NK-92 treated with Interleukin-12 subunit alpha and Interleukin-12 subunit beta, amount 100 ng/mL, for 24 hours (cell line): ENCODE data around the gene UNC13C.
"Not testable (repeated sequence)": the region's sequence is repeated elsewhere in the genome, so short reads cannot be mapped to it uniquely, and the experiment has no call there.

Source experiments
- DNase-seq: peaks from one replicate; lab custom pipeline; 2025; lab: John Stamatoyannopoulos, UW

UNC13C gene

DNA sequence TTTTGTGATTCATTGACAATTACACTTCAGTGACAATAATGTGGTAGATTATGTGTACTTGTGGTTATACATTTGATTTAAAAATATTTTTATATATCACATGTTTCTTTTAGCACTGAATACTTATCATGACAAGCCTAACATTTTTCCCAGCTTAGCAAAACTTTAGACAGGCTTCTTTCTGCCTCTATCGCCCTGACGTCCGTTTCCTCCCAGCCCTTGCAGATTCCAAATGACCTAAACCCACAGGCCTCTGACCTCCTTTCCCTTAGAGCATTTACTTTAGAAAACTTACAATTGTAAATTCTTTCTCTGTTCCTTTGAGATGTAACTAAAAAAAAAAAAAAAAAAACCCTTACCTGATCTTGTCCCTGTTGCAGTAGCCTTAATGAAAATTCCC lies 326.1 kb downstream of the UNC13C start:
- DNase-seq = no peak

GRCh38 chr15:54305138-54305537 lies 326.9 kb downstream of the UNC13C start:
- DNase-seq = no peak

DNA sequence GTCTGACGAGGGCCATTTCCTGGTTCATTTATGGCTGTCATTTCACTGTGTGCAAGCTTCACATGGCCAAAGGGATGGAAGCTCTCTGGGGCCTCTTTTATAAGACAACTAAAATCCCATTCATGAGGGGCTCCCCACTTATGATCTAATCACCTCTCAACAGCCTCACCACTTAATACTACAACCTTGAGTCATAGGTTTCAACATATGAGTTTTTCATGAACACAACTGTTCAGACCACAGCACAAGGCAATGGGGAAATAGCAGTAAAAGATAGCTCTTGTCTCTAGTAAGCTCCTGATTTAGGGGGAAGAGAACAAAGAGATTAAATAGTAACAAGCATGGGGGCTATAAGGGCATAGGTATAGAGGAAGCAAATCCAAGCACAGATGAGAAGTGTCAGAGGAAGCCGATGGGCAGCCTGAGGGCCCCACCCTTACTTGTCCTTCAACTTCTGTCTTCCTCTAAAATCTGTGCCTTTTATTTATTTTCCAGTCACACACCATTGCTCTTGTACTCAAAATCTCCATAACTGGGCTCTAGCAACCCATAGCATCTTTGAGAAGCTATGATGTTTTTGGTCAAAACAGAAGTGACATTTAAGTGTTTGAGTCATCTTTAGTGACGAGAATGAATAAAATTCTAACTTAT lies 329.1 kb downstream of the UNC13C start:
- no peak for DNase-seq

DNA sequence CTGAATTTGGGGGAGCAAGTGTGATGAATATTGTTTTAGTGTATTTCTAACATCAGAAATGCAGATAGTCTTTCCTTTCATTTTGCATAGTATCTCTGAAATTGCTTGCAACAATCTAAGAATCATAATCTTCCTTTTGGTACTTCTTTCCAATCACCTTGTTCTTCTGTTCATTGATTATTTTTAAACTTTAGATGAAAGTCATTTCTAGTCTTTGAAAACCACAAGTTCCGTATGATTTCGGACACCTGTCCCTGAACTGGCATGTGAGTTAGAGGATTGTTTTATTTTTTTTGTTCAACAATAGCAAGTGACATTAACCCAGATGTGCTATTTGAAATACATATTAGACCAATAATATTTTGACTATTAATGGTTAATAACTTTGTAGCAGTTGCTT lies 329.7 kb downstream of the UNC13C start:
- DNase-seq = no peak

DNA sequence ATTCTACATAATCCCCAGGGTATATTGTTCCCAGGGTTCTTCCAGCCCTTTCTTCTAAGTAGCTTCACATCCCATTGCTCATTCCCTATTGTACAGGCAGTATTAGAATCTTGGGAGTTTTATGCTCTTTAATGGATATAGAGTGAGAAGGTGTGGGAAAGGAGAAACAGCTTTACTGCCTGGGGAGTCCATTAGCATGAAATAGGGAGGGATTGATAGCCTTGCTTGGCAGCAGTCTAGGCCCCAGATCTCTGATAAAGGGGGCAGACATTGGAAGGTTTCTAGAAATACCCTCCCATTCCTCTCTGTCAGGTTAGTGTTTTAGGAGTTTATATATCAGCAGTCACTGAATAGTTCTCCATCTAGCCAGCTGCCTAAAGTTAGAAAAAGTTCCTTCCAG lies 334.3 kb downstream of the UNC13C start:
- DNase-seq = no peak

GRCh38 chr15:54321426-54321825 lies 343.2 kb downstream of the UNC13C start:
- DNase-seq = no peak

- no peak for DNase-seq
Observed at GRCh38 chr15:54322341-54322740, 344.1 kb downstream of the UNC13C start.

- DNase-seq = no peak
Observed at GRCh38 chr15:54345301-54345700, 367.1 kb downstream of the UNC13C start.

DNA sequence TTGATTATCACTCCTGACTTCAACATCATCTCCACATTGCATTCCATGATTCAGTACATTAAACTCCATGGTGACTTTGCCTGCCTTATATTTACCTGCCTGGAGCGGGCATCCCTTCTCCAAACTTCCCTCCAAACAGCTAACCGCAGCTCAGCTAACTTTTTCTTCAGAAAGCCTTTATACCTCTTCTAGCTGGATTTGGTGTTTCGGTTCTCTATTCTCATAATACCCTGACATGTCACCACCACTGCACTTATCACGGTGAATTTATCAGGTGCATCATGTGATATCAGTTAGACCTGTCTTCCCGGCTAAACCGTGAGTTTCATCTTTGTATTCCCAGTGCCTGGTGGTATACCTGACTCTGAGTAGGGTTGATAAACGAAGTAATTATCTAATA lies 367.6 kb downstream of the UNC13C start:
- no peak for DNase-seq

GRCh38 chr15:54347082-54347827 lies 369.0 kb downstream of the UNC13C start:
- DNase-seq = no peak

DNA sequence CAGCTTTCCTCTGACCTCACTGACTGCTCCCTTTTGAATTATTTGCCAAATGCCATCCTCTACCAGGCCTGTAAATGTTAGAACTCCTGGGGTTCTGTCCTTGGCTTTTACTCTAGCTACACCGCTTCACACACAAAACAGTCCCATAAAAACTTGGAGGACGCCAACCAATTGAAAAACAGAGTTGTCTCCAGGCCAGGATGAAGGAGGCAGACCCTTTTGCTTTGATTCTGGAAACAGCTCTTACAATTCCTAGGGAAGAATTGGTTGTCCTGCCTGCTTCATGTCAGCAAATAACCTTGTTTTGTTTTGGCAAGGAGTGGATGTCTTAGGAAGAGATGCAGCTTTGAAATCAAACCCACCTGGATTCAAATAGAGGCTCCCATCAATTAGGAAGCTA lies 375.5 kb downstream of the UNC13C start:
- DNase-seq = no peak

- DNase-seq = no peak
Observed at GRCh38 chr15:54354341-54354740, 376.1 kb downstream of the UNC13C start.

DNA sequence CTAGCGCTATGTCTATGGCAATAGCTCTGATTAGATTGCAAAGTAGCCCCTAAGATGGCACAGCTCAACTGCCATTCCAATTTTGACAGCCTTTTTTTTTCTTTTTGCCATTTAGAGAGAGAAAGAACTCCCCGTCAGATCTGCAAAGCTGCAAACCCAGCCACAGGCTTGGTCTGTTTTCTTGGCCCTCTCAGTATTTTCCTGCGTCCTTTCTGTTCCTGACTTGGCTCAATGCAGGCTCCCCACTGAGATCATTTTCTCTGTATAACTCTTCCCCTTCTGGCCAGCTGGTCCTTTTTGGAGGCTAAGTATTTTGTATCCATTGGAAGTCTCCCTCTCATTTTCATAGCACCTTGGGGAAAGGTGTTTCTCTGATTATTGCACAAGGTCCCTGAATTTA lies 386.7 kb downstream of the UNC13C start:
- no peak for DNase-seq

DNA sequence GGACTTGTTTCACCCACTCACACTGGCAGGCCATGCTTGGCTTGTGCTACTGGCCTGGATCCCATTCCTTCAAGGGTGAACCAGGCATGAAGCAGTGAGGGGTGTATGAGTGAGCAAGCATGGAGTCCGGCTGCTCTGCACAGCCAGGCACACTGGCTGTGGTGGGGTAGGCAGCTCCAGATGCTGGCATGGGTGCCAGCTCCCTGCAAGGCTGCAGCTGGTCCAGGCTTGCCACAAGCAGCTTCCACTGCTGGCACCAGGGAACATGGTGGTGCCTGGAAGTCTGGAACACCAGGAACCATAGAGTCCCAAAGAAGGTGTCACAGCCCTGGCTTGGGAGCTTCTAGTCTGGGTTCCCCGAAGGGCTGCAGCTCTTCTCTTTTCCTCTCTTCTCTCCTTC lies 395.1 kb downstream of the UNC13C start:
- no peak for DNase-seq

DNA sequence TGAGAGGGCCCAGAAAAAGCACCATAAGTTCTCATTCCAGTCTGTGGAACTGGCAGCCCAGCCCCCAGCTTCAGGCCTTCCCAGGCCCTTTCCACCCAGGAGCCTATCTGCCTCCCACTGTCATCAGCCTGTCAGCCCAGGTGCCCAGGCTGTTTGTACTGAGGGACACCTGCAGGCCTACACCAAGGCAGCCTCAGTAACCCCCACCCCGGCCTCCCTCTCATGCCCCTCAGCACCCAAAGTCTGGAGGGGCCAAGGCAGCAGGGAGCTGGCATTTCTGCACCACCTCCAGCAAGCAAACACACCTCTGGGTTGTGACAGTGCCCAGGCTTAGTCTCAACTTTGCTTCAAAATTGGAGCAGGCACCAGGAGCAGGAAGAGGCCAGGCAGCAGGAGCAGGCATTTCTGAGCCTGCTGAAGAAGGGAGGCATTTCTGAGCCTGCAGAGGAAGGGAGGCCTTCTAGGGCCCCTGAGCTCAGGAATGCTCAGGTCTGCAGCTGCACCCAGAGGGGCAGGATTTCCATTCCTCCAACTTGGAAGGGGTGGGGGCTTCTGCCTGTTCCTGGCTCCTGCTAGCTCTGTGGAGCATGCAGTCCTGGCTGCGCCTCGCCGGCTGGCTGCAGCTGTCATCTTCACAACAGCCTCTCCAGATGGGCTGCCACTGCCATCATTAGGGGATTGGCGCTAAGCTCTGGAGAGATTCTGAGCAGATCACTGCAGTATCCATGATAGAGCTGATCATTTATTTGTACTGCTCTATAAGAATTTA lies 396.1 kb downstream of the UNC13C start:
- no peak for DNase-seq

GRCh38 chr15:54387799-54388198 lies 409.6 kb downstream of the UNC13C start:
- DNase-seq = no peak

DNA sequence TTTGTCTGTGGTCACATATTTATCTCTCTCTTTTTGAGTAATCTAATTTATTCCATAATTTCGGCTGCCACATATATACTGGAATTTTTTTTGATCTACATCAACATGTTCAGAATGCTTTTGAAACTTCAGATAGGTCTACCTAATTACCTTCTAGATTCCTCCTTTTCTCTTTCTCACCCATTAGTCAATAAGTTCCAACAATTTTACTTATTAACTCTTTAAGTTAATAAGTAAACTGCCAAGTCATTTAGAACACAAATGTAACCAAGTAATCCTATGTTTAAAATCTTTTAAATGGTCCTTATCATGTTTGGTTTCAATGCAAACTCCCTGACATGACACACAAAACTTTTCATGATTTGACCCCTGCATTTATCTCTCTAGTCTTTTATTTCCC lies 410.5 kb downstream of the UNC13C start:
- DNase-seq = no peak

- no peak for DNase-seq
Observed at GRCh38 chr15:54410481-54410880, 432.2 kb downstream of the UNC13C start.

DNA sequence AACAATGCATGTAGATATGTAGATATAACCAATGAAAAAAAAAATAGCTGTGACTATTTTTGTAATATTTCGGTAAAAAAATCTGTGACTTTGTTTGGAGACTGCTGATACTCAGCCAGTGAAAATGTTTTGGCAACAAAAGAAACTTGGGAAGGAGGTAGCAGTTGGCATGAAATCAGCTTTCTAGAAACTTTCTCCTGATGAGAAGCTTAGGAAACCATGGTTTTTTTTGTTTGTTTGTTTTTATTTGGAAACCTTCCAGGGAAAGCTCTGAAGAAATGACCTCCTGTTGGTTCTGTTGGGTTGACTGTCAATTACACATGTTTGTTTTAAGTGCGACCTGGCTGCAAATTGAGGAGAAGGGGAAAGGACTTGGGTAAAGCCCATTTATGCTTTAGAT lies 445.9 kb downstream of the UNC13C start:
- DNase-seq = no peak

- no peak for DNase-seq
Observed at GRCh38 chr15:54428596-54428995, 450.4 kb downstream of the UNC13C start.

- not testable (repeated sequence) for DNase-seq
Observed at GRCh38 chr15:54450288-54450687, 472.0 kb downstream of the UNC13C start.

DNA sequence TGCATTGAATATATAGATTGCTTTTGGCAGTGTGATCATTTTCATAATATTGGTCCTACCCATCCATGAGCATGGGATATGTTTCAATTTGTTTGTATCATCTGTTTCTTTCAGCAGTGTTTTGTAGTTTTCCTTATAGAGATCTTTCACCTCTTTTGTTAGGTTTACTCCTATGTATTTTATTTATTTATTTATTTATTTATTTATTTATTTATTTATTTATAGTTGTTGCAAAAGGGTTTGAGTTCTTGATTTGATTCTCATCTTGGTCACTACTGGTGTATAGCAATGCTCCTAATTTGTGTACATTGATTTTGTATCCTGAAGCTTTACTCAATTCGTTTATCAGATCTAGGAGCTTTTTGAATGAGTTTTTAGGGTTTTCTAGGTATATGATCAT lies 478.2 kb downstream of the UNC13C start:
- DNase-seq = no peak

- DNase-seq = no peak
Observed at GRCh38 chr15:54462511-54462913, 484.3 kb downstream of the UNC13C start.
